CD14-positive monocyte (primary cell): ENCODE measurements around the gene DHPS. TPM values are rescaled to one million over a fixed set of nuclear protein-coding genes. Genes with fewer than 3 reads are reported as not detected.

Experiments
- DNase-seq, 3 donors: peaks; one replicate each; pipeline ENCODE4 v3.0.0-alpha.2; 2011 to 2022
- H2AFZ ChIP-seq: 2 replicates; pipeline ENCODE4 v1.6.0; 2012; ENCODE audit warnings: mild to moderate bottlenecking, low read depth, low read length, inconsistent platforms; ENCODE audit not compliant: insufficient read depth, poor library complexity, severe bottlenecking
- H3K27ac ChIP-seq, 2 donors: 1 replicate in 1 of 2; 2 replicates in 1 of 2; pipeline ENCODE4 v1.5.1; 2012 to 2013; ENCODE audit warnings: low read length in 2 of 2, control low read depth in 1 of 2, inconsistent platforms in 1 of 2, low read depth in 1 of 2, mild to moderate bottlenecking in 1 of 2
- H3K27me3 ChIP-seq, 2 donors: one replicate each; pipeline versions ENCODE4 v1.6.0 to v1.6.1; 2011 to 2013; ENCODE audit warnings: low read length in 2 of 2; ENCODE audit not compliant: control insufficient read depth in 2 of 2, insufficient read depth in 2 of 2
- H3K36me3 ChIP-seq, 2 donors: replicated peaks in 1 of 2; 1 replicate in 1 of 2; 2 replicates in 1 of 2; pipeline versions ENCODE4 v1.5.1 to v1.6.1; 2012 to 2013; ENCODE audit warnings: low read length in 2 of 2, control low read depth in 1 of 2, inconsistent platforms in 1 of 2, mild to moderate bottlenecking in 1 of 2; ENCODE audit not compliant: insufficient read depth in 2 of 2, control insufficient read depth in 1 of 2
- H3K4me1 ChIP-seq, 2 donors: 1 replicate in 1 of 2; 2 replicates in 1 of 2; pipeline versions ENCODE4 v1.5.1 to v1.6.1; 2012 to 2013; ENCODE audit warnings: low read length in 2 of 2, control low read depth in 1 of 2, inconsistent platforms in 1 of 2, mild to moderate bottlenecking in 1 of 2, moderate library complexity in 1 of 2; ENCODE audit not compliant: insufficient read depth in 2 of 2, control insufficient read depth in 1 of 2
- H3K4me2 ChIP-seq: replicated peaks from 2 replicates; pipeline ENCODE3; 2012; ENCODE audit warnings: low read length, moderate library complexity, mild to moderate bottlenecking; ENCODE audit not compliant: poor library complexity, severe bottlenecking; ENCODE audit errors: extremely low read depth
- H3K4me3 ChIP-seq, 3 experiments: fragments of 200-600 bp in 1 of 3; sonication (generic) in 1 of 3; replicated peaks in 1 of 3; 1 replicate in 2 of 3; 2 replicates in 1 of 3; pipeline ENCODE4 v1.5.1; 2011 to 2013; ENCODE audit warnings: low read length in 3 of 3, mild to moderate bottlenecking in 3 of 3, control low read depth in 2 of 3, low read depth in 2 of 3, inconsistent platforms in 1 of 3, moderate library complexity in 1 of 3
- H3K79me2 ChIP-seq: 2 replicates; pipeline ENCODE4 v1.6.0; 2012; ENCODE audit warnings: mild to moderate bottlenecking, control low read depth, inconsistent platforms, low read length, moderate library complexity; ENCODE audit not compliant: insufficient read depth
- H3K9ac ChIP-seq: 2 replicates; pipeline ENCODE4 v1.6.0; 2017; ENCODE audit warnings: low read length, mild to moderate bottlenecking; ENCODE audit not compliant: insufficient read depth, poor library complexity, severe bottlenecking
- H3K9me3 ChIP-seq, 2 donors: replicated peaks in 1 of 2; 1 replicate in 1 of 2; 2 replicates in 1 of 2; pipeline versions ENCODE4 v1.5.1 to v1.6.1; 2012 to 2013; ENCODE audit warnings: low read length in 2 of 2, control low read depth in 1 of 2; ENCODE audit not compliant: control insufficient read depth in 1 of 2, insufficient read depth in 1 of 2
- H4K20me1 ChIP-seq: 2 replicates; pipeline ENCODE4 v1.6.0; 2012; ENCODE audit warnings: mild to moderate bottlenecking, low read length, control low read depth, moderate library complexity; ENCODE audit not compliant: insufficient read depth
- H3K27ac Mint-ChIP-seq, 7 donors: one replicate each; pipeline ENCODE4 v1.8.0; 2020; ENCODE audit warnings: mild to moderate bottlenecking in 7 of 7, mixed read lengths in 7 of 7, moderate library complexity in 6 of 7, inconsistent platforms in 2 of 7
- H3K27me3 Mint-ChIP-seq, 3 donors: one replicate each; pipeline ENCODE4 v1.8.0; 2021 to 2022; ENCODE audit warnings: low read depth in 3 of 3, mild to moderate bottlenecking in 3 of 3, mixed read lengths in 3 of 3, moderate library complexity in 3 of 3, inconsistent platforms in 1 of 3
- H3K36me3 Mint-ChIP-seq, 2 donors: one replicate each; pipeline ENCODE4 v1.8.0; 2020; ENCODE audit warnings: mixed read lengths in 2 of 2, inconsistent platforms in 1 of 2, mild to moderate bottlenecking in 1 of 2
- H3K4me1 Mint-ChIP-seq: one replicate; pipeline ENCODE4 v1.8.0; 2020; ENCODE audit warnings: mild to moderate bottlenecking, mixed read lengths
- H3K4me3 Mint-ChIP-seq, 2 donors: one replicate each; pipeline ENCODE4 v1.8.0; 2020; ENCODE audit warnings: mild to moderate bottlenecking in 2 of 2, mixed read lengths in 2 of 2, moderate library complexity in 1 of 2
- H3K9me3 Mint-ChIP-seq, 7 donors: one replicate each; pipeline ENCODE4 v1.8.0; 2020 to 2022; ENCODE audit warnings: mixed read lengths in 7 of 7, mild to moderate bottlenecking in 6 of 7, moderate library complexity in 6 of 7, inconsistent platforms in 2 of 7
- CTCF ChIP-seq: fragments of 200-600 bp; IDR thresholded peaks from one replicate; pipeline ENCODE4 v1.8.0; 2022; ENCODE audit warnings: antibody characterized with exemption, mild to moderate bottlenecking
- WGBS: methylation state at CpG from one replicate; pipeline ENCODE4 v1.1.5; 2013; ENCODE audit warnings: missing lambda C conversion rate; ENCODE audit not compliant: insufficient coverage; 5-methylcytosine and 5-hydroxymethylcytosine counted together
- intact Hi-C, 2 donors: fragments of 100-400 bp; cut with micrococcal nuclease; formaldehyde crosslinking; loops; one replicate each; pipeline versions ENCODE4 v1.15.0 to v1.15.1; 2023
- polyA plus RNA-seq, 3 donors: library from polyadenylated mRNA; depleted of rRNA in 1 of 3; unstranded in 2 of 3; stranded (reverse) in 1 of 3; fragments of 300-500 nt in 2 of 3; fragments of >200 nt in 1 of 3; fragmentation: Illumina TruSeq in 2 of 3; gene quantifications; 1 replicate in 2 of 3; 2 replicates in 1 of 3; pipeline ENCODE4 v1.2.3, GENCODE V29; 2012 to 2021

Gene DHPS
- polyA plus RNA-seq, 3 donors, result 51.0 to 130 (median 53.4) TPM

GRCh38 chr19:12660980-12661379, 20.7 kb downstream of the DHPS start:
- Mint-ChIP-seq H3K36me3 (peaks cover 63 to 87% of the 10 kb centered on the region in 2 donors), H3K9me3 (peaks cover 0 to 9% (median 0%) of the 10 kb centered on the region in 7 donors), H3K27me3 (peaks cover 0 to 5% (median 2%) of the 10 kb centered on the region in 3 donors), H3K4me1 (peaks cover 17% of the 10 kb centered on the region), H3K27ac (no peak overlapping the region), H3K4me3 (no peak overlapping the region)
- WGBS, result 89% methylated on average over 11 of the region's 12 CpGs
- Histone ChIP-seq H3K27me3 (no peaks in the 10 kb centered on the region), H2AFZ (no peak overlapping the region), H4K20me1 (peaks cover 87% of the 10 kb centered on the region), H3K4me1 (peaks cover 17 to 21% of the 10 kb centered on the region in 2 donors), H3K27ac (no peak overlapping the region), H3K36me3 (peaks cover 81 to 88% of the 10 kb centered on the region in 2 donors), H3K79me2 (peaks cover 30% of the 10 kb centered on the region), H3K9ac (no peak overlapping the region), H3K4me3 (no peak overlapping the region), H3K4me2 (no peak overlapping the region), H3K9me3 (no peaks in the 10 kb centered on the region)
- TF ChIP-seq CTCF, result no peak
- intact Hi-C loops, result loop anchor here in 1 of 2 donors (10.0 kb wide), 2 partner anchors 46 to 496 kb away; partner anchors contain the start of genes ZNF136, ZNF490 and ZNF791
- DNase-seq, result no peak

- Histone ChIP-seq H4K20me1 (peaks cover 83% of the 10 kb centered on the region), H3K4me1 (no peaks in the 10 kb centered on the region), H3K27ac (no peak overlapping the region), H3K4me2 (no peak overlapping the region), H3K79me2 (peaks cover 4% of the 10 kb centered on the region), H3K9me3 (no peaks in the 10 kb centered on the region), H2AFZ (no peak overlapping the region), H3K4me3 (no peak overlapping the region), H3K36me3 (peaks cover 86 to 96% of the 10 kb centered on the region in 2 donors), H3K9ac (no peak overlapping the region), H3K27me3 (no peaks in the 10 kb centered on the region)
- Mint-ChIP-seq H3K27ac (no peak overlapping the region), H3K36me3 (peaks cover 70 to 95% of the 10 kb centered on the region in 2 donors), H3K4me3 (no peak overlapping the region), H3K27me3 (peaks cover 0 to 1% (median 1%) of the 10 kb centered on the region in 3 donors), H3K4me1 (no peaks in the 10 kb centered on the region), H3K9me3 (peaks cover 0 to 9% (median 0%) of the 10 kb centered on the region in 7 donors)
- no peak for DNase-seq
- no peak for TF ChIP-seq CTCF
- 97% methylated on average over 6 of the region's 22 CpGs for WGBS
- intact Hi-C loops, result no loop called here
Measured at GRCh38 chr19:12657966-12658365, 23.7 kb downstream of the DHPS start.
